ENCODE measurements around the gene SBF1.

Gene SBF1

DNA sequence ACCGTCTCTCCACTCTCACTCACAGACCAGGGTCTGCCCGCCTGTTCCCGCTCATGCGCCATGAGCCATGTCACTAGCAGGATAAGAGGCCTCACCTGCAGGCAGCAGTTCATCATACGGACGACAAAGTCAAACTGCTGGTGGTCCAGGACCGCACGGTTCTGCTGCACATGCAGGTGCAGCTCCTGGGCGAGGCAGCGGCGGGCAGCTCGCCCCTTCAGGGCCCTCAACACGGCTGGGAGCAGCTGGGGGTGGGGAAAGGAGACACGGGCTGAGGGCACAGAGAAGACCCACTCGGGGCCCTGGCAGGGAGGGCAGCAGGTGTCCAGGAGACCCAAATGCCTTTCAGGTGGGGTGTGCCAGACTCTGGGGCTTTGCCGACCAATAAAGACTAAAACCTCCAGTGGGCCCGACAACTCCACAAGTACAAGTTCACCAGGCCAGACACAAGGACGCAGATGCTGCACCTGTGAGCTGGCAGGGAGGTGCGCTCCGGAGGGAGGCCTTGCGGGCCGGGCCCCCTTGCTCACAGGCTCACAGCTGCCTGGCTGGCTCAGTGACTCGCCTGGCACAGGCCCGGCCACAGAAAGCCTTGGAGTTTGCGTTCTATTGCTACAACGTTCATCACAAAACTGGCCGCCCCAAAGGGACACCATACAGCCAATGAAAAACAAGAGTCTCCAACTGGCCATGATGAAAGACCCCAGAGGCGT is 11.5 kb downstream of the SBF1 start:
- Histone ChIP-seq H3K4me1 (ENCODE audit: insufficient read depth, low read length) (no peaks in the 10 kb centered on the region), H3K27me3 (ENCODE audit: insufficient read depth, low read length) (no peaks in the 10 kb centered on the region), H3K36me3 (ENCODE audit: insufficient read depth, low read length) (peaks cover 91% of the 10 kb centered on the region), H2AFZ (ENCODE audit: low read depth, low read length) (no peak overlapping the region), H3K4me3 (ENCODE audit: low read length) (no peak overlapping the region), H3K9me3 (ENCODE audit: low read length) (no peaks in the 10 kb centered on the region)

DNA sequence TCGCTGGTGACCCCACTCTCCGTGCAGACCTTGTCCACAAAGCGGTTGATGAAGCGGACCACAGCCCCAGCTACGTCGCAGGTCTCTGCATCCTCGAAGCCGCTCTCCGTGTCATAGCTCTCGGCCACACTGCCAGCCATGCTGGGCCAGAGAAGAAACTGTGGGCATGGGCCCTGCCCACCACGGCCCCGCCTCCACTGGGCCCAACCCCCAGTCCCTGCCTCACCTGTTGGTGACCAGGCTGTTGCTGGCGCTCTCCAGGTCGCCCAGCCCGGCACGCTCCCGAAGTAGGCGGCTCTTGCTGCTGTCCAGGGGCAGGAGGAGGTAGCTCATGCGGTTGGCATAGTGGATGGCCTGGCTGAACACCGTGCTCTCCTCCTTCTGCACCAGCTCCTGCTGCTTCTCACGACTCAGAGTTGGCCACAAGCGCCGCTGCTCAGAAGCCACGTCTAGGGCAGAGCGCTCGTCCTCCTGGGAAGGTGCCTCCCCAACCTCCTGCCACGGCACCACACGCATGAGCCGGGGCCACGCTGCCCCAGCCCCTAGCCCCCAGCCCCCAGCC is 12.8 kb downstream of the SBF1 start:
- Histone ChIP-seq H2AFZ (ENCODE audit: low read depth, low read length) (no peak overlapping the region), H3K9me3 (ENCODE audit: low read length) (no peaks in the 10 kb centered on the region), H3K36me3 (ENCODE audit: insufficient read depth, low read length) (peaks cover 93% of the 10 kb centered on the region), H3K4me3 (ENCODE audit: low read length) (no peak overlapping the region), H3K27me3 (ENCODE audit: insufficient read depth, low read length) (no peaks in the 10 kb centered on the region), H3K4me1 (ENCODE audit: insufficient read depth, low read length) (no peaks in the 10 kb centered on the region)

DNA sequence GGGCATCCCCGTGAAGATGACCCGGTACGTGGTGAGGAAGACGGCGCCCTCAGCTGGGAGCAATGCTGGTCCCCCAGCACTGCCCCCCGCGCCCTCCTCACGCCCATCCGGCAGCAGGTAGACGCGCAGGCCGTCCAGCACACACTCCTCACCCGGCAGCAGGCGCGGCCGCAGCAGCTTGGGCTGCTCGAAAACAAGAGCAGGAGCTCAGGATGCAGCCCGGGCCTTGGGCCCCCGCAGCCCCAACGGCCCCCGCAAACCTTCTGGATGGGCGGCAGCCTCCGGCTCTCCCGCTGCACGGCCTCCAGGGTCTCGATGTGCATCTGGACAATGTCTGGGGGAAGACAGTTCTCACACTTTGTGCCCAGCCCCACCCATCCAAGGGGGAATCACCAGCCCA is 13.3 kb downstream of the SBF1 start:
- Histone ChIP-seq H3K4me3 (ENCODE audit: low read length) (no peak overlapping the region), H3K36me3 (ENCODE audit: insufficient read depth, low read length) (peaks cover 93% of the 10 kb centered on the region), H3K4me1 (ENCODE audit: insufficient read depth, low read length) (no peaks in the 10 kb centered on the region), H3K27me3 (ENCODE audit: insufficient read depth, low read length) (no peaks in the 10 kb centered on the region), H3K9me3 (ENCODE audit: low read length) (no peaks in the 10 kb centered on the region), H2AFZ (ENCODE audit: low read depth, low read length) (no peak overlapping the region)

DNA sequence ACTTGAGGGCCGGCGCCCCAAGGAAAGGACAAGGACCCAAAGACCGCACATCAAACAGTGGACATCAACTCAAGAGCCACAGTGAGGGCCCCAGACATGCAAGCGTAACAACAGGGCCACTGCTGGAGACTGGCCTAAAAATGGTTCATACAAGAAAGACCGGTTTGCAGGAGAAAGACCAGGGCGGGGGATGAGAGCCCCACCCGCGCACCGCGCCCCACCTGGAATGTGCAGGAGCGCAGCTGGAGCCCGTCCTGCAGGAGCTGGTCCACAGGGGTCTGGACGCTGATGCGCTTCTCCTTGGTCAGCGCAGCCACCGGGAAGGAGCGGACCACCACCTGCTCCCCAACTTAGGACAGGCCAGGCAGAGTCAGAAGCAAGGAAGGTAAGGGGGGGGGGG is 13.9 kb downstream of the SBF1 start:
- Histone ChIP-seq H3K27me3 (ENCODE audit: insufficient read depth, low read length) (no peaks in the 10 kb centered on the region), H2AFZ (ENCODE audit: low read depth, low read length) (no peak overlapping the region), H3K36me3 (ENCODE audit: insufficient read depth, low read length) (peaks cover 92% of the 10 kb centered on the region), H3K4me3 (ENCODE audit: low read length) (no peak overlapping the region), H3K4me1 (ENCODE audit: insufficient read depth, low read length) (no peaks in the 10 kb centered on the region), H3K9me3 (ENCODE audit: low read length) (no peaks in the 10 kb centered on the region)

DNA sequence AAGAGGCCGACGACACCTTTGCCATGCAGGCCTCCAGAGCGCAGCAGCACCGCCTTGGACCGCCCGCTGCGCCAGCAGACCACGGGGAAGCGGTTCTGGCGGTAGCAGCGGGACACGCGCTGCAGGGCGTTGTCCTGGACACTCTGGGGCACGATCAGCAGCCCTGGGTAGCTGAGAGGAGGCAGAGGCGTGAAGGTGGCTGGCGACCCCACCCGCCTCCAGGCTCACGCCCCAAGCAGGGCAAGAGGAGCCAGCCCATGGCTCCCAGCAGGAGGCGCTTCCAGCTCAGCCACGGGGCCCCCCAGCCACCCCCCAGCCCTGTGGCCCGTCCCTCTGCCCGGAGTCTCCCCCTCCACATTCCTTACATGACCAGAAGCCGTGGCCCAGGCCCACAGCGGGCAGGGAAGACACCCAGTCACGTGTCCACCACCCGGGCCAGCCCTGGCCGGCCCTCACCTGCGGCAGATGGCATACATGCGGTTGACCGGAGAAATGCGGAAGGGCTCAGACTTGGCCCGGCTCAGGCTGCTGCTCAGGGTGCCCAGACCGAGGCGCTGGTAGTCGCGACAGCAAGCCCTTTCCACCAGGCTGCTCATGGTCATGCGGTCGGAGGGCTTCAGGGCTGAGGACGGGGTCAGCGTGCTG is 15.2 kb downstream of the SBF1 start:
- no peak overlapping the region for H3K4me3 ChIP-seq (ENCODE audit: low read length)
- no peak overlapping the region for H2AFZ ChIP-seq (ENCODE audit: low read depth, low read length)
- peaks cover 93% of the 10 kb centered on the region for H3K36me3 ChIP-seq (ENCODE audit: insufficient read depth, low read length)
- no peaks in the 10 kb centered on the region for H3K9me3 ChIP-seq (ENCODE audit: low read length)
- no peaks in the 10 kb centered on the region for H3K27me3 ChIP-seq (ENCODE audit: insufficient read depth, low read length)
- no peaks in the 10 kb centered on the region for H3K4me1 ChIP-seq (ENCODE audit: insufficient read depth, low read length)

DNA sequence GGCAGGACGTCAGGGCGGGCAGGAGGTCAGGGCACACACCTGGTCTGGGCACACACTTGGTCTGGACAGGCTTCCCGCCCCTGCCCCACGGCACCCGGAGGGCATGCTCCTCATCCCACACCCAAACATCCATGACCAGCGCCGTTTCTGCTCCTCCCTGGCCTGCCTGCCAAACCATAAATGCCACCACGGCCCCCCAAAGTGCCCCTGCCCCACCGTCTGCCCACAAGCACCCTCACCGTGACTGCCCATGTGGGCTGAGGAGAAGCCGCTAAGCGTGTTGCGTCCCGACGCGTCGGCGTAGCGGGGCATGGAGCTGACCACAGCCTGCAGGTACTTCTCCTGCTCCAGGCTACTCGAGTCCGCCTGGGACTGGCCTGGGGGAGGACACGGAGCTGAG is 15.8 kb downstream of the SBF1 start:
- no peak overlapping the region for H2AFZ ChIP-seq (ENCODE audit: low read depth, low read length)
- no peaks in the 10 kb centered on the region for H3K9me3 ChIP-seq (ENCODE audit: low read length)
- no peak overlapping the region for H3K4me3 ChIP-seq (ENCODE audit: low read length)
- peaks cover 93% of the 10 kb centered on the region for H3K36me3 ChIP-seq (ENCODE audit: insufficient read depth, low read length)
- H3K27me3 ChIP-seq (ENCODE audit: insufficient read depth, low read length) = no peaks in the 10 kb centered on the region
- H3K4me1 ChIP-seq (ENCODE audit: insufficient read depth, low read length) = no peaks in the 10 kb centered on the region

DNA sequence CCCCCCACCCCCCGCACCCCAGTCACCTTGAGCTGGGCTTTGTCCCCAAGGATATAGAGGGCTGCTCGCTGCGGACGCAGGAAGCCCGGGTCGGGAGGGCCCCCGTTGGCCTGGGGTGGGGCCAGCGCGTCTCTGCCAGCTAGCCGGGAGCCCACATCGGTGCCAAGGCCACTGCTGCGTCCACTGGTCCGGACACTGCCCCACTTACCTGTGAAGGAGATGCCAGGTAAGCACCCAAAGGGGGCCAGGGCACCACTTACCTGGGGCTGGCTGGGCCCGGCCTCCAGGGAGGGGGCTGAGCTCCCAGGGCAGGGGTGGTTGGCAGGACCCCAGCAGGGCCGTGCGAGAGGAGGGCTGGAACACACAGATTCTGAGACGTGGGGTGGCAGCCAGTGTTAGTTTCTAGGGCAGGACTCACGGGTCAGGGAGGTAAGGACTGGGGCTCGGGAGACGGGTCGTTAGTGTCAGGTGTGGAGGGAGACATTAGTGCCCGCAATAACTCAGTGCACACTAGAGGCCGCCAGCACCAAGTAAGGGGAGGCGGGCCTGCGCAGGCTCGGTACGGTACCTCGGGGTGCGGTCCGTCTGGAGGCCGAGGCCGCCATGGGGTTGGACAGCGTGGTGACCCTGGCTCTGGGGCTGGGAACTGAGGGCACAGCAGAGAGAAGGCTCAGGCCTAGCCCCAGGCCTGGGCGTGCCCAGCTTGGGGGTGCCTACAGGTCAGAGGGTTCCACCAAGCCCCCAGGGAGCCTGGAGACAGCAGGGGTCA is 18.2 kb downstream of the SBF1 start:
- no peaks in the 10 kb centered on the region for H3K27me3 ChIP-seq (ENCODE audit: insufficient read depth, low read length)

DNA sequence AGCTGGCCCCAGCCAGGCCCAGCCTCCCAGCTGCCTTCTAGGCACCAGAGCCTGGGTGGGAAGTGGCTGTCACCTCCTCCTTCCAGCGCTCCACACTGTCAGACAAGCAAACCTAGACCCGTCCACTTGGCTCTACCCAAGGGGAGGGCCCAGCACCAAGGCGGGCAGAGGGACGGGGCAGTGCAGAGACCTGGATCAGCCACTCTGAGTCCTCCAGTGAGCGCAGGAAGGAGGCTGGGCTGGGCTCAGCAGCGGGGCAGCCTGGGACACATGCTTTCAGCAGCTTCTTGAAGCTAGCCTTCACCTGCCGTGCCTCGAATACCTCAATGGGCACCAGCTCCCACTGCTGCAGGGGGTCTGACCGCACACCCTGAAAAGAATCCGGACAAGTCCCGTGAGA is 18.8 kb downstream of the SBF1 start:
- Histone ChIP-seq H3K4me1 (ENCODE audit: insufficient read depth, low read length) (no peaks in the 10 kb centered on the region), H2AFZ (ENCODE audit: low read depth, low read length) (no peak overlapping the region), H3K27me3 (ENCODE audit: insufficient read depth, low read length) (no peaks in the 10 kb centered on the region), H3K36me3 (ENCODE audit: insufficient read depth, low read length) (peaks cover 84% of the 10 kb centered on the region), H3K9me3 (ENCODE audit: low read length) (no peaks in the 10 kb centered on the region), H3K4me3 (ENCODE audit: low read length) (no peak overlapping the region)

More for the DNA sequence above, 18.2 kb downstream of the SBF1 start:
- Histone ChIP-seq H3K4me1 (ENCODE audit: insufficient read depth, low read length) (no peaks in the 10 kb centered on the region), H3K9me3 (ENCODE audit: low read length) (no peaks in the 10 kb centered on the region), H2AFZ (ENCODE audit: low read depth, low read length) (no peak overlapping the region), H3K4me3 (ENCODE audit: low read length) (no peak overlapping the region), H3K36me3 (ENCODE audit: insufficient read depth, low read length) (peaks cover 88% of the 10 kb centered on the region)

DNA sequence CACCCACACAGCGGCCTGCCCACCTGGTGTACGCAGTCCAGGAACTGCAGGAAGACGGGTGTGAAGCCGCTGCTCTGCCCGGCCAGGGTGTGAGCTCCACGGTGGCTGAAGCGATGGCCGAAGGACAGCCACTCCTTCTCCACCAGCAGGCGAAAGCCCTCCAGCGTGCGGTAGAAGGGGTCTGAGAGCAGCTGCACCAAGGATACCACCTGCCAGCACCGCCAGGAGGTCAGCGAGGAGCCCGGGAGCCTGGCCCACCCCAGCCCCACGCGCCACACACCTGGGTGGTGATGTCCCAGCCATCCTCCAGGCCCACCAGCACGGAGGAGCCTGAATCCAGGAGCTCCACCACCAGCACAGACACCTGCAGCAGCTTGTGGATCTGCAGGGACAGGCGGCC is 19.6 kb downstream of the SBF1 start:
- Histone ChIP-seq H3K27me3 (ENCODE audit: insufficient read depth, low read length) (no peaks in the 10 kb centered on the region), H3K4me3 (ENCODE audit: low read length) (no peak overlapping the region), H2AFZ (ENCODE audit: low read depth, low read length) (no peak overlapping the region), H3K4me1 (ENCODE audit: insufficient read depth, low read length) (no peaks in the 10 kb centered on the region), H3K9me3 (ENCODE audit: low read length) (no peaks in the 10 kb centered on the region), H3K36me3 (ENCODE audit: insufficient read depth, low read length) (peaks cover 80% of the 10 kb centered on the region)

DNA sequence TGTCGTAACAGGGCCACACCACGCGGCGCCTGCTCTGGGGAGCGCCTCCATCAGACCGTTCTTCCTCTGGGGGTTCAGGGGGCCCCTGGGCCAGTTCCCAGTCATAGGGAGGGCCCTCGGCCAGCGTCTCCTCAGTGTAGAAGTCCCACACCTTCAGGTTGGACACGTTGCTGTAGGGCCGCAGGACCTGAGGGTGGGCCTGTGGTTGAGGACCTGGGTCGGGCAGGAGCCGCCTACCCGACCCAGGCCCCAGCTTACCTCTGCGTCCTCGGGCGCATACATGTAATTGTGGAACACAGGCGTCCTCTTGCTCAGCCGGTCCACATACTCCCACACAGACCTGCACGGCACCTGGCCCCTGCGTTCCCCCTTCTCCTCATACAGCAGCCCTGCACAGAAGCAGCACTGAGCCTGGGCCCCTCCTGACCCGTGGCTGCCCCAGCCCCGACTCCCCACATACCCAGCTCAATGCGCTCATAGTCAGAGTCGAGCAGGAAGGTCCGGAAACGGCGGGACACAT is 20.2 kb downstream of the SBF1 start:
- H3K4me3 ChIP-seq (ENCODE audit: low read length) = no peak overlapping the region
- H2AFZ ChIP-seq (ENCODE audit: low read depth, low read length) = no peak overlapping the region
- no peaks in the 10 kb centered on the region for H3K9me3 ChIP-seq (ENCODE audit: low read length)
- no peaks in the 10 kb centered on the region for H3K4me1 ChIP-seq (ENCODE audit: insufficient read depth, low read length)
- H3K27me3 ChIP-seq (ENCODE audit: insufficient read depth, low read length) = no peaks in the 10 kb centered on the region
- H3K36me3 ChIP-seq (ENCODE audit: insufficient read depth, low read length) = peaks cover 79% of the 10 kb centered on the region

DNA sequence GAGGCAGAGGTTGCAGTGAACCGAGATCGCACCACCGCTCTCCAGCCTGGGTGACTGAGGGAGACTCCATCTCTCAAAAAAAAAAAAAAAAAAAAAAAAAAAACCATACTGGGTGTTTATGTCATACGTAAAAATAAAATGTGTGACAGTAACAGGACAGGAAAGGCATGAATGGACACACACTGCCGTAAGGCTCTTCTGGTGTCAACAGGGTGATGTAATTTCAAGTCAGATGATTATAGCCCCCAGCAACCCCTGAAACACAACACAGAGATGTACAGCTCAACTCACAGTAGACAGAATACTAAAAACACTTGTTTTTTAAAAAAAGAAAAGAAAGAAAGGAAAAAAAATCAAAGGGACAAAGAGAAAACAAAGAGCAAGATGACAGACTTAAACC is 22.2 kb downstream of the SBF1 start:
- H3K4me1 ChIP-seq (ENCODE audit: insufficient read depth, low read length) = no peaks in the 10 kb centered on the region
- H3K9me3 ChIP-seq (ENCODE audit: low read length) = no peaks in the 10 kb centered on the region
- H2AFZ ChIP-seq (ENCODE audit: low read depth, low read length) = no peak overlapping the region
- H3K27me3 ChIP-seq (ENCODE audit: insufficient read depth, low read length) = no peaks in the 10 kb centered on the region
- peaks cover 81% of the 10 kb centered on the region for H3K36me3 ChIP-seq (ENCODE audit: insufficient read depth, low read length)
- H3K4me3 ChIP-seq (ENCODE audit: low read length) = no peak overlapping the region

DNA sequence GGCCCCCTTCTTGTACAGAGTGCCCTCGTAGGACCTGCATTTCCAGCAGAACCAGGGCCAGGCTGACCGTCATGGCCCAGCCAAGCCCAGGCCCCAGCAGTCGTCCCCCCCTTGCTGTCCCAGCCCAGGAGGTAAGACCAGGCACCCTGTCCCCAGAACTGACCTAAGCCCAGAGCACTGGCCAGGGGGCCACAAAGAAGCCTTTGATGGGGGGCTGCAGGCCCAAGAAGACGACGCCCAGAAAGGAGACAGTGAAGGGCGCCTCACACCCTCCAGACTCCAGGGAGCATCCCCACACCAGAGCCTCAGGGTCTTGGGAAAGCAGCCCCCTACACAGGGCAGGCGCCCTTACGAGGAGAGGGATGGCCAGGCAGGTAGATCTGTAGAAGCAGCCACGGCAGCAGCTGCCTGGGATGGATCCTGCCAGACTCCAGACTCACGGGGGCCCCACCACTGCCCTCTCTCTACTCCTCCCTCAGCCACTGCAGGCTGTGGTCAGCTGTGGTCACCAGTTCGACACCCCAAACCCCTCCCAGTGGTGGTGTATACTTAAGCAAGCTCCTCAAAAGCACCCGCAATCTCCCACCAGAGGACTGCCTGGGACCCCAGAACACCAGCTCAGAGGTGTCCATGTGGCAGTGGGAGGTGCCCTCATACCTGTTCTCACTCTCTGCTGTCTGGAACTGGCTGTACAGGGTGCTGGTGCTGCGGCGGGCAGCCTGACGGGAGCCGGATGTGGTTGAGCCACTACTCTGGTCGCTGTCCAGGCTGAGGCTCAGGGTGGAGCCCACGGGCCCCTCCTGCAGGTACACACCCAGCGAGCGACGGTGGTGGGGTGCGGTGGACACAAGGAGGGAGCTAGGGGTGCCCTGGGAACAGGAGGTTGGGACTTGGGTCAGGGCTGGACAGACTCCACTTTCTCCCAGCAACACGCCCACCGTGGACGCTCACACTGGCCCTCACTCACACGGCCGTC is 27.0 kb downstream of the SBF1 start:
- Histone ChIP-seq H3K4me1 (ENCODE audit: insufficient read depth, low read length) (no peaks in the 10 kb centered on the region), H3K4me3 (ENCODE audit: low read length) (no peak overlapping the region), H3K9me3 (ENCODE audit: low read length) (no peaks in the 10 kb centered on the region), H3K36me3 (ENCODE audit: insufficient read depth, low read length) (peaks cover 68% of the 10 kb centered on the region), H2AFZ (ENCODE audit: low read depth, low read length) (no peak overlapping the region), H3K27me3 (ENCODE audit: insufficient read depth, low read length) (no peaks in the 10 kb centered on the region)
